Epidermal melanocyte (primary cell): ENCODE results near the gene CLDN11.

Source experiments
- DNase-seq: peaks from one replicate; pipeline ENCODE4 v3.0.0; 2011; ENCODE audit warnings: low spot score; ENCODE audit not compliant: insufficient read length

Gene CLDN11

DNA sequence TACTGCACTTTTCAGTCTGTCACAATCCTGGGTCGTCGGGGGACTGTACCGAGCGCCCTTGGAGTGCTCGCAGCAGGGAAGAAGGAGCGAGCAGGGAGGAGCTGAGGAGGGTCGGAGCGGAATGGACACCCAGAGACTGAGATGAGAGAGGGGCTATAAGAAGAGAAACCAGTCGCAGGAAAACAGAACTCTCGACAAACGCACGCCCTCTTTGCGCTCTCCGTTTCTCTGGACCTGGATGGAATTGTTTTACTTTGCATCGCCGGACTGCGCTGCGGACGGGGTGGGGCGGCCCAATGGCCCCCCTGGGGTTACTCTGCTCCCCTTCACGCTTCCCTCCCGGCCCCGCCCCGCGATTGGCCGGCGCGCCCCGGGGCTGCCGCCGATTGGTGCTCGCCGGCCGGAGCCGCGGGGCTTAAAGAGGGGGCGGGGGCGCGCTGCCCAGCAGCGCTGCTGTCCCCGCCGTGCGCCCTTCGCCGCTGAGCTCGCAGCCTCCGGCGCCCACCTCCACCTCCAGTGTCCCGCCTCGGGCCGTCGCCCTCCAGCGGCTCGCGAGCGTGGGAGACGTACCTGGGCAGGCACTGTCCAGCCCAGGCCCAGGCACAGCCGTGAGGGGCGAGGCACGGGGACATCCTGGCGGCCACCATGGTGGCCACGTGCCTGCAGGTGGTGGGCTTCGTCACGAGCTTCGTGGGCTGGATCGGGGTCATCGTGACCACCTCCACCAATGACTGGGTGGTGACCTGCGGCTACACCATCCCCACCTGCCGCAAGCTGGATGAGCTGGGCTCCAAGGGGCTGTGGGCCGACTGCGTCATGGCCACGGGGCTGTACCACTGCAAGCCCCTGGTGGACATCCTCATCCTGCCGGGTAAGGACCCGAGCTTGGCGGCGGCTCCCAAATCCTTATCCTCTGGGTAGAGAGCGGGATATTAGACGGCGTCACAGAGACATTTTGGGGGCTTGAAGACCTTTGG is at the start of gene CLDN11:
Gene CLDN11 (plus strand): TSS at position 447 of the 977 bp plus-strand sequence. CDS start 199 bp downstream, at position 646.
- no peak for DNase-seq

DNA sequence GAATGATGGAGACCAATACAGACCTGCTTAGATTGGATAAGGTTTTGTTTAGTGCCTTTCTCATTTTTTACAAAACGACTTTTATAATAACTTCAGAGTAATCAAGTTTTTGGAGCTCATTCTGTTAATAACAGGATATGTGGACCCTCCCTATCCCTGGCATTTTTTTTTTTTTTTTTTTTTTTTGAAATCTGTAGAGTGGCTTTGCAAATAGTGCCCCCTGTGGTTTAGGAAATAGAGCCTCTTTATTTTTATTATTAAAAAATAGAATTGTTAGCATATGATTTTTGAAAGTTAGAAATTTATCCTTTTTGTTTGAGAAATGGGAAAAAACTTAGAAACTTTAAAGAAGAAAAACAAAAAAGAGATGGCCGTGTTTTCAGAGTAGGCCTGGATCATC is 49.7 kb upstream of the CLDN11 start:
- no peak for DNase-seq

DNA sequence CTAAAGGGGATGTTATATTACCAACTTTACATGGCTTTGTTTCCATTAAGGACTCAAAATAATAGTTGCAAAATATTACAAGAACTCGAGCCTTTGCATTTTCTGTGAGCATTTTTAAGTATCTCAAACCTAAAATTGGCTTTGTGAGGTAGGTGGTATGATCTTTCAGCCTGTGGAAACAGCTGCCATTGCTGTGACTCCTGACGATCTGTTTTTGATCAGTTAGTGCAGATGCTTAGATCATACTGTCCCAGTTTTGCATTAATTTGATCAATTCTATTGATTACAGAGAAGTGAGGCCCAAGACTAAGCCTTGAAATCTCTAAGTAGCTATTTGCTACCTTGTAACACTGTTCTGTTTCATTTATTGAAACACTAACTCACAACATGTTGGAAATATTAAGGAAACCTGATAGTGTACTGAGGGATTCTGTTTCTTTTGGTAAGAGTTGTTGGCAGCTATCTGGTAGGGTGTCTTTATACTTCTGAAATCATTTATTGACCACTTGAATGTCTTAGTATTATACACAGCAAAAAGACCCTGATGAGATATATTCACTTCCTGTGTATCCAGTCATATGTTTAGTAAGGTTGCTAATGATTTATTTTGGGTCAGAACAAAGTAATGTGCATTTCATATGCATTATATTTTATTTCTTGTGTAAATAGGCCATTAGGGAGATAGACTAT is 46.3 kb upstream of the CLDN11 start:
- no peak for DNase-seq

DNA sequence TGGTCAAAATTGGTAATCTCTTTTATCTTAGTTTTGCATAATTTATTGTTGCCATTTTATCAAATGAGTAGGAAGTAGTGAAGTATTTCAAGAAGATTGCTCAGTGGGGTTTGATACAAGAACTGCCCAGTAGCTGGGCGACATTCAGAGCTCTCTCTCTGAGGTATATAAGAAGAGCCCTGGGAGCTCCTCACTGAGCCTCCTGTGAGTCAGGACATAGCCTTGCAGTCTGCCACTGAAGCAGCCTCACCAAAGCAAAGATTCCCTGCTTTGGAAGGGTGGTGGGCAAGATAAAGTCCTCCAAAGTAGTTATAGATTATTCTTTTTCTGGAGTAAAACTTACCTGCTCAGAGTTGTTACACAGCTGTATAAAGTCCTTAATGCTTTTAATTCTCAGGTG is 35.1 kb upstream of the CLDN11 start:
- no peak for DNase-seq

DNA sequence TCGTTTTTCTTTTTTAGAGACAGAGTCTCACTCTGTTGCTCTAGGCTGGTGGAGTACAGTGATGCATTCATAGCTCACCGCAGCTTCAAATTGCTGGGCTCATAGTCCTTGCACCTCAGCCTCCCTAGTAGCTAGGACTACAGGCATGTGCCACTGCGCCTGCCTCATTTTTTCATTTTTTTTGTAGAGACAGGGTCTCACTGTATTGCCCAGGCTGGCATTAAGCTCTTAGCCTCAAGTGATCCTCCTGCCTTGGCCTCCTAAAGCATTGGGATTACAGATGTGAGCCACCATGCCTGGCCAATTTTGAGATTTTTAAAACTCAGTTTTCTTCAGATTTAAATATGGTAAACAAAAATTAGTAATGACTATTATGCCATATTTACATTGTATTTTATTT is 32.2 kb upstream of the CLDN11 start:
- DNase-seq = no peak

DNA sequence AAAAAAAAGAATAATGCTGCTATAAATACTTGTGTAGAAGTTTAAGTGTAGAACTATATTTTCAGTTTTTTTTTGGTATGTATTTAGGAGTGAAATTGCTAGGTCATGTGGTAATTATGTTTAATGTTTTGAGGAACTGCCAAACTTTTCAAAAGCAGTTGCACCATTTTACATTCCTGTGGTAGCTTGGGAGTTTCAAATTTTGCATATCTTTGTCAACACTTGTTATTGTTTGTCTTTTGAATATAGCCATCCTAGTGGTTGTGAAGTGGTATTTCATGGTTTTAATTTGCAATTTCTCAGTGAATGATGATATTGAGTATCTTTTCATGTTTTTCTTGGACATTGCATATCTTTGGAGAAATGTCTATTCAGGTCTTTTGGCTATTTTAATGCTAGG is 30.7 kb upstream of the CLDN11 start:
- DNase-seq = no peak

DNA sequence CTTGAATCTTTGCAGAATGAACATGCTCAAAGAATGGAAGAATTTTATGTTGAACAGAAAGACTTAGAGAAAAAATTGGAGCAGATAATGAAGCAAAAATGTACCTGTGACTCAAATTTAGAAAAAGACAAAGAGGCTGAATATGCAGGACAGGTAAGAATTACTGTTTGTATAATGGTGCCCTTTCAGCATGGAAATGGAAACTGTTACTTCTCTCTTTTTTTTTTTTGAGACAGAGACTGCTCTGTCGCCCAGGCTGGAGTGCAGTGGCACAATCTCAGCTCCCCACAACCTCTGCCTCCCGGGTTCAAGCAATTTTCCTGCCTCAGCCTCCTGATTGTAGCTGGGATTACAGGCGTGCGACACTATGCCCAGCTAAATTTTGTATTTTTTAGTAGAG is 27.6 kb upstream of the CLDN11 start:
- no peak for DNase-seq

DNA sequence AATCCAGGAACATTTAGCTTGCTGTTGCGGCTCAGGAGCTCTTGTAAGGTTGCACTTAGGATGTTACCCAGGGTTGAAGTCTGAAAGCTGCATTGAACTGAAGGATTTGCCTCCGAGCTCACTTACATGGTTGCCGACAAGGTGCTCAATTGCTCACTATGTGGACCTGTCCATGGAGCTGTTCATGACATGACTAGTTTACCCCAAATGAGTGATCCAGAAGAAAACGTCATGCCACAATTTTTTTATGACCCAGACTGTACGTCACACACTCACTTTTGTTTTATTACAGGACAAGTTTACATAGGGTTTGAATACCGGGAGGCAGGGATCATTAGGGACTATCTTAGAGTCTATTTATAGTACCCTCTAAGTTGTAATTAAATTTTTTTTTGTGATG is 21.0 kb upstream of the CLDN11 start:
- no peak for DNase-seq

DNA sequence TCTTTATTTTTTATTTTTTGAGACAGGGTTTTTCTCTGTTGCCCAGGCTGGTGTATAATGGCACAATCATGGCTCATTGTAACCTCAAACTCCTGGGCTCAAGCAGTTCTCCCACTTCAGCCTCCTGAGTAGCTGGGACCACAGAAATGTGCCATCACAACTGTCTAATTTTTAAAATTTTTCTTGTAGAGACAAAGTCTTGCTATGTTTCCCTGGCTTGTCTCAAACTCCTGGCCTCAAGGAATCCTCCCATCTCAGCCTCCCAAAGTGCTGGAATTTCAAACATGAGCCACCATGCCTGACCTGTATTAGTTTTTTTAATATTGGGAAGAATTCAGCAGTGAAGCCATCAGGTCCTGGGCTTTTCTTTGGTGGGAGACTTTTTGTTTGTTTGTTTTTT is 13.6 kb upstream of the CLDN11 start:
- DNase-seq = no peak

DNA sequence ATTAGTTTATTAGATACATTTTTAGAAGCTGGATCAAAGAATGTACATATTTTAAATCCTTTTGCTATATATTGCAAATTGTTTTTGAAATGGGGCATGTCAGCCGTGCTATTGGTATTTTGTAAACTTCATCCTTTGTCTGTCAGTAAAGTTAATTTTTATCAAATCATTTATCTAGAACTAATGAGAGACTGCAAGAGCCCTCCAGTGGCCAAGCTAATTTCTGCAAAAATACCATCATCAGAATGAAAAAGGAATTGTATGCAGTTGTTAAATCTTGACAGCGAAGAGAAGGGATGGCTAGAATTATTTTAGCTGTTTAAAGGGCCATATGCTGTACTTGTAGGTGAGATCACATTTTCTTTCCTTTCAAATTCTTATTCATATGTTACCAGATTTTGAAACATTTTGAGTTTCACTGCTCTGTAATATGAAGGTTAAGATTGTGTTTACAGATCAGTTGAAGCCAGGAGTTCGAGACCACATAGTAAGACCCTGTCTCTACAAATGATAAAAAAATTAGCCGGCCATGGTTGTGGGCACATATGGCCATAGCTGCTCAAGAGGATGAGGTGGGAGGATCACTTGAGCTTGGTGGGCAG is 8.1 kb upstream of the CLDN11 start:
- DNase-seq = no peak

DNA sequence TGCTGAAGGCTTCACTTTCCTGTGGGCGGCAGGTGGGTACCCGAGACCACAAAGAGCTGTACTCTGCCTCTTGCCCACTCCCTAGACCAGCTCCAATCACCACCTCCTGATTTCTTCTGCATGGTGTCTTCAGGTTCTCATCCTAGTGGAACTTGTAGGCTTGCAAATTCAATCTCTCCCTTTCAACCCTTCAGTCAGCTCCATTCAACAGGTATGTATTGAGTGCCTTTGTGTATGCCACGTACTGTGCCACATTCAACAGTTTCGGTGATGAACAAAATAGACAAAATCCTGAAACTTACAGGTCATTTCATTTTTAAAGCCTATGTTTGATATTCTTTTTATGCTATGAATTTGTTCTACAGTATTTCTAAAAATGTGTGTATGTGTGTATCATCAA is 5.4 kb upstream of the CLDN11 start:
- no peak for DNase-seq

DNA sequence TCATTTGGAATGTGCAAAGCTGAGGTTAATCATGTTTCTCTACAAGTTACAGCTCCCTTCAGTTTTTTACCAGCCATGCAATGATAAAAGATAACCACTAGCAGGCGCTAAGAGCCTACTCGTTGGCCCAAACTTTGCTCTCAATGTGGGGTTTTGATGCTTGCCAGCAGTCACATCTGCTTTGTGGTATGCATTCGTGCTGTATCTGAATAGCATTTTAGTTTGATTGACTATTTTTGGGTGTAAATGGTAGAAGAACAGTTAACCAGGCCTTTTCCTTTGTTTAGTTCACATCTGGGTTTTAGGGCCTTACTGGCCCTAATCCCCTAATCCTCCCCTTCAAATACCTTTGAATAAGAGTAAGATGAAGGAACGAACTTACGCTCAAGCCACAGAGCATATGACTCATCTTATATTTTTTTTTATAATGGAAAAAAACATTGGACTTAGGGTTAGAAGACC is 4.4 kb upstream of the CLDN11 start:
- peak; percentile 78 for DNase-seq

DNA sequence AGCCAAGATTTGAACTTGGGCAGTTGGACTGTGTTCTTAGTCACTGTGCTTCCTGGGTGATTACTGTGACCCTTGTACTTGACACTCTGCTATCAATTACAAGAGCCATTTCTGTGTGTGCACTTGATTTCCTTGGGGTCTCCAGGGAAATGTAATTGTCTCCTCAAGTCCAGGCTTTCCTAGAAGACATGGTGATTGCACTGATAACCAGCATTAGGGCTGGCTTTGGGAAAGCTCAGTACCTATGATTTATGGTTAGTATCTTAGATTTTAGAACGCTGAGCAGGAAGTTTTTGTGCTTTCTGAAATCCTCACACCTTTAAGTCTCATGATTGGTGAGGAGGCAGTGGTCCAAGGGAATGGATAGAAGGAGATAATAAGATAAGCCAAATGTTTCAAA is 1.6 kb upstream of the CLDN11 start:
- DNase-seq = no peak

DNA sequence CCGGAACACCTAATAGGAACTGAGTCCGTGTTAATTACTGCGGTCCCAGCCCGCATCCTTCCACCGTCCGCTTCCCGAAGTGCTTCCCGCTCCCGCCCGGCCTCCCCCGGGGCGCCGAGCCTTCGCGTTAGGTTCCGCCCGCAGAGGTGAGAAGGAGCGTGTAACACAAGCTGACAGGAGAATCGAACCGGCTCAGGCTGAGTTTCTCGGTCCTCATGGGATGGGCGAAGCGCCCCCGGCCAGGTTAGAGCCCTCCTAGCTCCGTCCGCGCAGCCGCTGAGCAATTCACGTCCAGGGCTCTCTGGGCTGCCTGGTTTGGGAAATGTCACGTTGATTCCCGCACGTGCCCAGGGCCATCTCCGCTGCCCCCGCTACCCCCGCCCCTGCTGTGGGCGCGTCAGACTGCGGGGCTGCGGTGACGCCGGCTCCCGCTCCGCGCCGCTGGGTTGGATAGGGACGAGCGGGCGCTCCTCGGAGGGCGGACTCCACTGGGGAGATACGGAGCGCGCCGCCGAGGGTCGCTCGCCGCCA is 954 bp downstream of the CLDN11 start:
- DNase-seq = no peak

DNA sequence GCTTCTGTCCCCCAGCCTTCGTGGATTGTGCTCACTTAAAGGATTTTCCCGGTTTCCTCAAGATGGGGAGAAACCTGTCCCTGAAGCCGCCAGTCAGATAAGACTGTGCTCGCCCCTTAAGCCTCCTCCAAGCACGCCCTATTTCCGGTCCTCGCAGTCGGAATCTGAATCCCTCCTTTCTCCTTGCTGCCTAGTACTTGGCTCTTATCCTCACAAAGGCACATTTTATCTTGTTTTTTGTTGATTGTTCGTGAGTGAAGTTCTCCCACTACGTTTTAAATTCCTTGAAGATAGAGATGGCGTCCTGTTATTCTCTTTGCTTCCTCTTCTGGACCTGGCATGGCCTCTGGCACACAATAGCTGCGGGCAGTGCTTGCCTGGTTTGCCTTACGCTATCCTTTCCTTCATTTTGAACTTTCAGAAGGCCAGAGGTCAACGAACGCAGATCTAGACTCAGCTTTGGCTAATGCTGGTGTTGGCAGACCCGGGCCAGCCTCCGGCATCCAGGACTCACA is 1.7 kb downstream of the CLDN11 start:
- no peak for DNase-seq

DNA sequence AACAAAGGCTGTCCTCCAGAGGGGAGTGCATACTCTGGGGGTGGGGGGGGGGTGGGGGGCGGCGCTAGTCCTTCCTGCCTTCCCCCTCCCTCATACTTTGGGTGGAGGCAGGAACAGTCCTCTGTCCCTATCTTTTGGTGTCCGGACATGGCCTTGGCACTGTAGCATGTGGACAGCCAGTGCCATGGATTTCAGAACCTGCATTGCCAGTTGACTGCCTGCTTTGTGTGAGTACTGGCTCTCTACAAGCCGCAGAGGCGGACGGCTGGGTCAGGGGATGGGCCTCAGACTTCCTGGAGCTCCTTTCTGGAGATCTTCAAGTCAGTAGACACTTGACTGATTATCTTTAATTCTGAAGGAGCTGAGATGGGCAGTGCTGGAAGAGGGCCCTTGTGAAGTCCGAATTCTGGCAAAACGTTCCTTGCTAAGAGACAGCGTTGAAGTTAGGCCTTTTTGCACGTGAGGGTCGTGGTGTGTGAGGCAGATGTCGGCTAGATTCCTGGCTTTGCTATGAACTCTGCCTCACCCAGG is 2.5 kb downstream of the CLDN11 start:
- no peak for DNase-seq

DNA sequence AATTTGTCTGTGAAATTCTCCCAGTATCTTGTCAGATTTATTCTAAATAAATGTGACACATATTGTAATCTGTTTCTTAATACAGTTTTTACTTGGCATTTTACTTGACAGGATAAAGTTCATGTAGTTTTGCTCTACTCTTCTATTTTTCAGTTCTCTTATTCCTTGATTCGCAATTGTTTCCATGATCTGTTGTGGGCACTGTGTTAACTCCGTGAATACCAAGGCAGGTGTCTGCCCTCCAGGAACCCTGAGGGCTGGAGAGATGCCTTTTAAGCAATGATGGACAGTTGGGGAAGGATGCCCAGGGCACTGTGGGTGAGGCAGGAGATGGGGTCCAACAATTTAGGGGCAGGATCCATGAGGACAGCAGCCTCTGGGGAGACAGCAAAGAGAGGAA is 3.1 kb downstream of the CLDN11 start:
- no peak for DNase-seq

DNA sequence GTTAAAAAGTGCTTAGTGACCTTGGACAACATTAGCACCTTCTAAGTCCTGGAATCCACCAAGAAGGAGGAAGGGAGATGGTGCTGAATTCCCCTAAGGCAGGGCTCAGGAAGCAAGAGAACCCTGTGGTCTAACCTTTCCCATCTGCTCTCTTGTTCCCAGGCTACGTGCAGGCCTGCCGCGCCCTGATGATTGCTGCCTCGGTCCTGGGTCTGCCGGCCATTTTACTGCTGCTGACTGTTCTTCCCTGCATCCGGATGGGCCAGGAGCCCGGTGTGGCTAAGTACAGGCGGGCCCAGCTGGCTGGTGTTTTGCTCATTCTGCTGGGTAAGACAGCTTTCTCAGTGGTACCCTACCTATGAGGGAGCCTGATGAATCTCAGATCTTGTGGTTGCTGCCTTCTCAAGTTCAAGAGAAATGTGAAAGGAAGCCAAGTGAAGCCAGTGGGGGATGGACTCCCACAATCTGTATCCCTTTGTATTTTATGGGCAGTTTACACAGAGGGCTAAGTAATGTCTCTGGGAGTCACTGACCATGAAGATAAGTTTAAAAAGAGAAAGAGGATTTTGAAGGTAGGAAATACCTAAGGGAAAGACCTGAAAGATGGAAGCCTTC is 4.4 kb downstream of the CLDN11 start:
- no peak for DNase-seq

DNA sequence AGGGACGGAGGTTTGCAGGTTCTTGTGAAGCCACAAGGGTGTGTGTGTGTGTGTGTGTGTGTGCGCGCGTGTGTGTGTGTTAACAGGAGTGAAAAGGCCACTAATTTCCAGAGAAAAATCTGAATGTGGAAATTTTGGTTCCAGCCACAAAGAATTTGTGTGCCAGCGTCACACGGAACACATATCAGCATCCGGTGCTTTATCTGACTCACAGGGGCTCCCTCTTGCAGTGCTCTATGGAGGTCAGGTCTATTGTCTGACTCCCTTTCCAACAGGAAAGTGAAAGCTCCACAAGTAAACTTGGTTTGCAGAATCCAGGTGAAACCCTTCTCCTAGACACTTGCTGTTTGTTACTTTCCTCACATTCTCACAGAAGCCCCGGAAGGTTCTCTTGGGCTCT is 6.2 kb downstream of the CLDN11 start:
- DNase-seq = no peak

DNA sequence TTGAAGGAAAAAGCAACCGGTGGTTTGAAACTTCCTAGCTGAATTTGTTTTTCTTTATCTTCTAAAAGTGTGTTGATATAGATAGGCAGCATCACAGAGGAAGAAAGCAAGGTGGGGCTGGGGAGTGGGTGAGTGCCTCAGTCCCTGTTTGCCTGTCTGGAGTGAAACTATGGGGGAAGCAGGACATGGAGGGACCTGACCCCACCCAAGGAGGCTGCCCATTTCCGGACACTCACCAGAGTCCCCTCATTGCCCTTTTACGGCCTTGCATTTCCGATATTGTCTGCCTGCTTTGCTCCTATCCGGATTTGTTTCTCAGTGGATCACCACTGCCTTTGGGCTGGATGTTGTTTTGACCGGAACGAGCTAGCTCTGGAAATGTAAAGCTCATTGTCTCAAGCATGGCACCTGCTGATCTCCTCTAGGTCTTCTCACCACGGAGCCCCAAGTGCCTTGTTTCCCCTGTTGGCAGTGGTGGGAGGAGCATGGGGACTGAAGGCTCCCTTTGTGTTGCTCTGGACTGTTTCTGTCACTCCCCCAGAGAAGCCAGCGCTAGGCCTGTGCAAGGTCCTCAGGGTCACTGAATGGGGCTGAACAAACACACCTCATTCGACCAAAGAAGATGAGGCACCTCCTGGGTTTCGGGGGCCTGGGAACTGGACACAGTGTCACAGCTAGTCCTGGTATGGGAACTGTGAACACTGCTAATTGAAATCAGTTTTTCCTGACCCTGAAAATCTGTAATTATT is 7.0 kb downstream of the CLDN11 start:
- no peak for DNase-seq
